Thoracic aorta (tissue), 2 donors: ENCODE data around the gene TMEM248. TPM values are rescaled to one million over a fixed set of nuclear protein-coding genes. Genes with fewer than 3 reads are reported as not detected.
"Not testable (repeated sequence)": the region's sequence is repeated elsewhere in the genome, so short reads cannot be mapped to it uniquely, and the experiment has no call there.

Experiments
- ATAC-seq: fragments of 150-250 bp; one replicate; pipeline ENCODE4 v1.8.0; 2017; ENCODE audit warnings: low read depth; ENCODE audit not compliant: insufficient number of reproducible peaks, low FRiP score
- DNase-seq: peaks from one replicate; pipeline ENCODE4 v3.0.0-alpha.2; 2020; ENCODE audit warnings: low spot score
- H3K27ac ChIP-seq, 2 donors: fragments of 200-600 bp; sonication (generic); 1 replicate in 1 of 2; 2 replicates in 1 of 2; pipeline ENCODE4 v1.5.1; 2016; ENCODE audit warnings: mild to moderate bottlenecking in 2 of 2, moderate library complexity in 2 of 2
- H3K27me3 ChIP-seq: fragments of 200-600 bp; sonication (generic); replicated peaks from 2 replicates; pipeline ENCODE4 v1.6.0; 2016; ENCODE audit warnings: mild to moderate bottlenecking; ENCODE audit not compliant: insufficient read depth
- H3K36me3 ChIP-seq: fragments of 200-600 bp; sonication (generic); one replicate; pipeline ENCODE4 v1.5.1; 2016
- H3K4me1 ChIP-seq, 2 donors: fragments of 200-600 bp; sonication (generic); 1 replicate in 1 of 2; 2 replicates in 1 of 2; pipeline versions ENCODE4 v1.5.1 to v1.6.0; 2016; ENCODE audit warnings: low read depth in 2 of 2, mild to moderate bottlenecking in 1 of 2; ENCODE audit not compliant: control insufficient read depth in 1 of 2
- H3K4me3 ChIP-seq: fragments of 200-600 bp; sonication (generic); 2 replicates; pipeline ENCODE4 v1.5.1; 2016; ENCODE audit warnings: mild to moderate bottlenecking
- H3K9me3 ChIP-seq: fragments of 200-600 bp; sonication (generic); 2 replicates; pipeline ENCODE4 v1.5.1; 2016
- total RNA-seq, 2 donors: library from RNA; depleted of rRNA; stranded (reverse); fragments of >200 nt; gene quantifications; one replicate each; pipeline versions ENCODE4 v1.1.0 to v1.2.3, GENCODE V29; 2016
- TF ChIP-seq, protein P1 (sequence below): fragments of 200-600 bp; sonication (generic); IDR thresholded peaks from one replicate; pipeline ENCODE4 v1.5.1; 2019; ENCODE audit warnings: antibody characterized with exemption

Gene TMEM248
- total RNA-seq, 2 donors from 2014 or later = 108 to 130 TPM

DNA sequence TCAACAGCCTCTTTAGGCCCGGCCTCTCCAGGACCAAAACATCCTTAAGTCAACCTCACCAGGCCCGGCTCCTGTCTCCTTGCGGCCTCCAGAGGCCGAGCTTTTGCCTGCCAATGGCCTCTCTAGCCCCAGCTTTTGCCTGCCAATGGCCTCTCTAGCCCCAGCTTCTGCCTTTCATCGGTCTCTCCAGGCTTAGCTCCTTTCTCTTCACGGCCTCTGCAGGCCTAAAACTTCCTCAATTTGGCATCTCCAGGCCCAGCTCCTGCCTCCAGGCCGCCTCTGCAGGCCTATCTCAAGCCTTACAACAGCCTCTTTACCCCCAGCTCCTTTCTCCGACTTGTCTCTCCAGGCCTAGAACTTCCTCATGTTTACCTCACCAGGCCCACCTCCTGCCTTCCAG, 15.7 kb upstream of the TMEM248 start:
- ATAC-seq (no peak), DNase-seq (no peak)
- Histone ChIP-seq H3K9me3 (no peaks in the 10 kb centered on the region), H3K27me3 (no peaks in the 10 kb centered on the region), H3K27ac (no peak overlapping the region), H3K36me3 (no peaks in the 10 kb centered on the region), H3K4me3 (no peak overlapping the region), H3K4me1 (no peaks in the 10 kb centered on the region)
- TF ChIP-seq, protein P1, sequence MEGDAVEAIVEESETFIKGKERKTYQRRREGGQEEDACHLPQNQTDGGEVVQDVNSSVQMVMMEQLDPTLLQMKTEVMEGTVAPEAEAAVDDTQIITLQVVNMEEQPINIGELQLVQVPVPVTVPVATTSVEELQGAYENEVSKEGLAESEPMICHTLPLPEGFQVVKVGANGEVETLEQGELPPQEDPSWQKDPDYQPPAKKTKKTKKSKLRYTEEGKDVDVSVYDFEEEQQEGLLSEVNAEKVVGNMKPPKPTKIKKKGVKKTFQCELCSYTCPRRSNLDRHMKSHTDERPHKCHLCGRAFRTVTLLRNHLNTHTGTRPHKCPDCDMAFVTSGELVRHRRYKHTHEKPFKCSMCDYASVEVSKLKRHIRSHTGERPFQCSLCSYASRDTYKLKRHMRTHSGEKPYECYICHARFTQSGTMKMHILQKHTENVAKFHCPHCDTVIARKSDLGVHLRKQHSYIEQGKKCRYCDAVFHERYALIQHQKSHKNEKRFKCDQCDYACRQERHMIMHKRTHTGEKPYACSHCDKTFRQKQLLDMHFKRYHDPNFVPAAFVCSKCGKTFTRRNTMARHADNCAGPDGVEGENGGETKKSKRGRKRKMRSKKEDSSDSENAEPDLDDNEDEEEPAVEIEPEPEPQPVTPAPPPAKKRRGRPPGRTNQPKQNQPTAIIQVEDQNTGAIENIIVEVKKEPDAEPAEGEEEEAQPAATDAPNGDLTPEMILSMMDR = no peak

DNA sequence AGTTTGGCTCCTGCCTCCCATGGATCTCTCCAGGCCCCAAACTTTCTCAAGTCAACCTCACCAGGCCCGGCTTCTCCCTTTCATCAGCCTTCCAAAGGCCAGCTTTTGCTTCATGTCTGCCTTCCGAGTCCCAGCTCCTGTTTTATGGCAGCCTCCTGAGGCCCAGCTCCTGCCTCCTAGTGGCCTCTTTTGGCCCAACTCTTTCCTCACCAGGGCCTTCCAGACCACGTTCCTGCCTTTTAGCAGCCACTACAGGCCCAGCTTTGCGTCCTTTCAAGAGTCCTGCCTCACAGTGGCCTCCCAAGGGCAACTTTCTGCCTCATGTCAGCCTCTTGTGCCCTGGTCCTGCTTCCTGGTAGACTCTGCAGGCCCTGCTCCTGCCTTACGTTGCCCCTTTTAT, 15.3 kb upstream of the TMEM248 start:
- Histone ChIP-seq H3K9me3 (no peaks in the 10 kb centered on the region), H3K27ac (no peak overlapping the region), H3K4me3 (no peak overlapping the region), H3K36me3 (no peaks in the 10 kb centered on the region), H3K4me1 (no peaks in the 10 kb centered on the region), H3K27me3 (no peaks in the 10 kb centered on the region)
- TF ChIP-seq, protein P1 = no peak
- ATAC-seq (no peak), DNase-seq (no peak)

DNA sequence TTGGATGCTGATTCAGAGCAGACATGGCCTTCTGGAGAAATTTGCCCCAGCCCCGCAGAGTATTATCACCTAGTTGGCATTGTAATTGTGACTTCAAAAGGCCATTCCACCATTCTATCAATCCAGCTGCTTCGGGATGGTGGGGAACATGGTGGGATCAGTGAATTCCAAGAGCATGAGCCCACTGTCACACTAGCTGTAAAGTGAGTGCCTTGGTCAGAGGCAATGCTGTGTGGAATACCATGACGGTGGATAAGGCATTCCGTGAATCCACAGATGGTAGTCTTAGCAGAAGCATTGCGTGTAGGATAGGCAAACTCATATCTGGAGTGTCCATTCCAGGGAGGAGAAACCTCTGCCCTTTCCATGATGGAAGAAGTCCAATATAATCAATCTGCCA, 13.3 kb upstream of the TMEM248 start:
- H3K4me1 ChIP-seq = no peaks in the 10 kb centered on the region
- DNase-seq (no peak), ATAC-seq (no peak)
- TF ChIP-seq, protein P1 = no peak
- H3K4me3 ChIP-seq = no peak overlapping the region
- no peaks in the 10 kb centered on the region for H3K27me3 ChIP-seq
- no peaks in the 10 kb centered on the region for H3K36me3 ChIP-seq
- no peak overlapping the region for H3K27ac ChIP-seq
- no peaks in the 10 kb centered on the region for H3K9me3 ChIP-seq

DNA sequence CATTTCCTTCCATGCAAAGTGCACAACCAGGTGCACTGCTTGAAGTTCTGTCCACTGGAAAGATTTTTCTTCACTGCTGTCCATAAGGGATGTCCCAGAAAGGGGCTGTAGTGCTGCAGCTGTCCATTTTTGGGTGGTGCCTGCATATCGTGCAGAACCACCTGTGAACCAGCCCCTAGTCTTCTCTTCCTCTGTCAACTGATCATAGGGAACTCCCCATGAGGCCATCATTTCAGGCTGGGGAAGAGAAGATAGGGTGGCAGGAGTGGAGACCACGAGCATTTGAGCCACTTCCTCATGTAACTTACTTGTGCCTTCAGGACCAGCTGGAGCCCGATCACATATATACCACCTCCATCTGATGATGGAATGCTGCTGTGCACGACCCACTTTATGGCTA, 12.4 kb upstream of the TMEM248 start:
- not testable (repeated sequence) for H3K36me3 ChIP-seq, H3K4me3 ChIP-seq, DNase-seq, ATAC-seq, H3K27me3 ChIP-seq, H3K27ac ChIP-seq, H3K4me1 ChIP-seq, H3K9me3 ChIP-seq

DNA sequence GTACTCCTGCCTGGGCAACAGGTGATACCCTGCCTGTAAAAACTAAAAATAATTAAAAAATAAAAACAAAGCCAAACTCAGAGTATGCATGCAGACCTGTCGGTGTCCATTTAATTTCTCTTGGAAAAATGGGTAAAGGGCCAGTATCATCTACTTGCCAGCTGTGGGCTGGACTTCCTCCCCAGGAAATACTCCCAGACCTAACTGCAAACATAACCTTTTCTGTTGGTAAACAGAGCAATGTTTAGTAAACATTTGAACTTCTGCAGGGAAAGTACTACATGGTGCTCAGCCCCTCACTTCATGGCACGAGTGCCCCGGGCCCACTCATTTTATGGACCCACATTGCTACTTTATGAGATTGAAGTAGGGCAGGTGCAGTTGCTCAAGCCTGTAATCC, 10.2 kb upstream of the TMEM248 start:
- TF ChIP-seq, protein P1 = no peak
- no peaks in the 10 kb centered on the region for H3K4me1 ChIP-seq
- no peak overlapping the region for H3K4me3 ChIP-seq
- DNase-seq (no peak), ATAC-seq (no peak)
- H3K27ac ChIP-seq = no peak overlapping the region
- H3K36me3 ChIP-seq = no peaks in the 10 kb centered on the region
- H3K9me3 ChIP-seq = no peaks in the 10 kb centered on the region
- no peaks in the 10 kb centered on the region for H3K27me3 ChIP-seq

DNA sequence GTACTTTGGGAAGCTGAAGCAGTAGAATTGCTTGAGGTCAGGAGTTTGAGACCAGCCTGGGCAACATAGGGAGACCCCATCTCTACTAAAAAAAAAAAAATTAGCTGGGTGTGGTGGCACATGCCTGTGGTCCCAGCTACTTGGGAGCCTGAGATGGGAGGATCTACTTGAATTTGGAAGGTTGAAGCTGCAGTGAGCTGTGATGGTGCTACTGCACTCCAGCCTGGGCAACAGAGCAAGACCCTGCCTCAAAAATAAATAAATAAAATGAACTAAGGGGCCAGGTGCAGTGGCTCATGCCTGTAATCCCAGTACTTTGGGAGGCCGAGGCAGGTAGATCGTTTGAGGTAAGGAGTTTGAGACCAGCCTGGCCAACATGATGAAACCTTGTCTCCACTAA, 9.8 kb upstream of the TMEM248 start:
- not testable (repeated sequence) for H3K27me3 ChIP-seq, ATAC-seq, H3K4me3 ChIP-seq, H3K4me1 ChIP-seq, H3K27ac ChIP-seq, H3K36me3 ChIP-seq, DNase-seq, H3K9me3 ChIP-seq
